Measurements from ENCODE around the gene KRTAP2-2.

- TF ChIP-seq, protein P1, sequence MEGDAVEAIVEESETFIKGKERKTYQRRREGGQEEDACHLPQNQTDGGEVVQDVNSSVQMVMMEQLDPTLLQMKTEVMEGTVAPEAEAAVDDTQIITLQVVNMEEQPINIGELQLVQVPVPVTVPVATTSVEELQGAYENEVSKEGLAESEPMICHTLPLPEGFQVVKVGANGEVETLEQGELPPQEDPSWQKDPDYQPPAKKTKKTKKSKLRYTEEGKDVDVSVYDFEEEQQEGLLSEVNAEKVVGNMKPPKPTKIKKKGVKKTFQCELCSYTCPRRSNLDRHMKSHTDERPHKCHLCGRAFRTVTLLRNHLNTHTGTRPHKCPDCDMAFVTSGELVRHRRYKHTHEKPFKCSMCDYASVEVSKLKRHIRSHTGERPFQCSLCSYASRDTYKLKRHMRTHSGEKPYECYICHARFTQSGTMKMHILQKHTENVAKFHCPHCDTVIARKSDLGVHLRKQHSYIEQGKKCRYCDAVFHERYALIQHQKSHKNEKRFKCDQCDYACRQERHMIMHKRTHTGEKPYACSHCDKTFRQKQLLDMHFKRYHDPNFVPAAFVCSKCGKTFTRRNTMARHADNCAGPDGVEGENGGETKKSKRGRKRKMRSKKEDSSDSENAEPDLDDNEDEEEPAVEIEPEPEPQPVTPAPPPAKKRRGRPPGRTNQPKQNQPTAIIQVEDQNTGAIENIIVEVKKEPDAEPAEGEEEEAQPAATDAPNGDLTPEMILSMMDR (conservative IDR thresholded peaks at IDR 0.05 in 1 of 2, IDR thresholded peaks at IDR 0.05 in 1 of 2; ENCODE audit: low read depth in 1 of 2, low read length in 2 of 2) = no peak
- TF ChIP-seq EZH2 (IDR thresholded peaks at IDR 0.05; ENCODE audit: low read length, missing control alignments) = no peak
These were observed 28.1 kb downstream of the KRTAP2-2 start, which contains the start of gene KRTAP1-5 for GRCh38 chr17:41026715-41027471.
